Measurements from ENCODE around the gene TTC3. TPM values are rescaled to one million over a fixed set of nuclear protein-coding genes. Genes with fewer than 3 reads are reported as not detected.

The TTC3 gene
- total and polyA plus RNA-seq, 2 of the 13 experiments (the other 11 are each of a cell fraction or from before 2014, with no cell fraction given) = 55.7 to 108 TPM

DNA sequence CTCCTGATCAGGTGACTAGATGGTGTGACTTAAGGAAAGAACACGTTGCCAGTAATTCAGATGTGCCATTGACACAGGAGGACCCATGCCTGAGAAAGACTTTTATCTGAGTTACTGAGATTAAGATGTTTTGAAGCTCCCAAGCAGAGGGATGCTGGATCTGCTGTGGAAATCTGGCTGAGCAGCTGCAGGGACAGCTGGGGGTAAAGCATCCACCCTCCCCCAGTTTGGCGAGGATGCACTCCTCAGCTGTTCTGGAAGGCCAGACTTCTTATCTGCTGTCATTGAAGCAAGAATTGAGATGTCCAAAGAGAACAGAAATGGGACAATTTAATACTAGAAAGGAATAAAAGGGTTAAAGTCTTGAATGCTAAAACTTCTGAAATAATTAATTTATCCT, 25.7 kb downstream of the TTC3 start:
- intact Hi-C loops (cut with micrococcal nuclease; ENCODE audit: unreplicated experiment) = no loop called here
- BruUV-seq (replicated peaks) = no TSS peak

DNA sequence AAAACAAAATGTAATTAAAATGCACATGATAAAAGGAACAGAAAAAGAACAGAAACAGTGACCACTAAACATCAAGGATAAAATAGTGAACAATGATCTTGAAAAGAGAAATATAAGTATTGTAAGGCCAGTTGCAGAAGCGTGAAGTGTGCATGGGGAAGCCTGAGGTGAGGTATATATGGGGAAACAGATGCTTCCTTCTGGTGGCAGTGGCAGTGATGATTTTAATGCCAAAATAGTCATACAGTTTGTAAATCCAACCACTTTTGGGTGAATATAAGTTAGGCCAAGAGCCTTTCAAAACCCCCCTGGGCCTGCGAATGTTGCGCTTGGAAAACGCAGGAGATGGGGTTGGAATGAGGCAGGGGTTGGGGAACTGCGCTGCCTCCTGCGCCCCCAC, 27.3 kb downstream of the TTC3 start:
- POLR2A ChIA-PET = no interaction called here
- TF ChIP-seq ZSCAN29 (CRISPR knock-in tag; conservative IDR thresholded peaks at IDR 0.05) (no peak), THAP9 (CRISPR knock-in tag; IDR thresholded peaks at IDR 0.05; ENCODE audit: borderline replicate concordance) (no peak)
- TF ChIP-seq, protein P1, sequence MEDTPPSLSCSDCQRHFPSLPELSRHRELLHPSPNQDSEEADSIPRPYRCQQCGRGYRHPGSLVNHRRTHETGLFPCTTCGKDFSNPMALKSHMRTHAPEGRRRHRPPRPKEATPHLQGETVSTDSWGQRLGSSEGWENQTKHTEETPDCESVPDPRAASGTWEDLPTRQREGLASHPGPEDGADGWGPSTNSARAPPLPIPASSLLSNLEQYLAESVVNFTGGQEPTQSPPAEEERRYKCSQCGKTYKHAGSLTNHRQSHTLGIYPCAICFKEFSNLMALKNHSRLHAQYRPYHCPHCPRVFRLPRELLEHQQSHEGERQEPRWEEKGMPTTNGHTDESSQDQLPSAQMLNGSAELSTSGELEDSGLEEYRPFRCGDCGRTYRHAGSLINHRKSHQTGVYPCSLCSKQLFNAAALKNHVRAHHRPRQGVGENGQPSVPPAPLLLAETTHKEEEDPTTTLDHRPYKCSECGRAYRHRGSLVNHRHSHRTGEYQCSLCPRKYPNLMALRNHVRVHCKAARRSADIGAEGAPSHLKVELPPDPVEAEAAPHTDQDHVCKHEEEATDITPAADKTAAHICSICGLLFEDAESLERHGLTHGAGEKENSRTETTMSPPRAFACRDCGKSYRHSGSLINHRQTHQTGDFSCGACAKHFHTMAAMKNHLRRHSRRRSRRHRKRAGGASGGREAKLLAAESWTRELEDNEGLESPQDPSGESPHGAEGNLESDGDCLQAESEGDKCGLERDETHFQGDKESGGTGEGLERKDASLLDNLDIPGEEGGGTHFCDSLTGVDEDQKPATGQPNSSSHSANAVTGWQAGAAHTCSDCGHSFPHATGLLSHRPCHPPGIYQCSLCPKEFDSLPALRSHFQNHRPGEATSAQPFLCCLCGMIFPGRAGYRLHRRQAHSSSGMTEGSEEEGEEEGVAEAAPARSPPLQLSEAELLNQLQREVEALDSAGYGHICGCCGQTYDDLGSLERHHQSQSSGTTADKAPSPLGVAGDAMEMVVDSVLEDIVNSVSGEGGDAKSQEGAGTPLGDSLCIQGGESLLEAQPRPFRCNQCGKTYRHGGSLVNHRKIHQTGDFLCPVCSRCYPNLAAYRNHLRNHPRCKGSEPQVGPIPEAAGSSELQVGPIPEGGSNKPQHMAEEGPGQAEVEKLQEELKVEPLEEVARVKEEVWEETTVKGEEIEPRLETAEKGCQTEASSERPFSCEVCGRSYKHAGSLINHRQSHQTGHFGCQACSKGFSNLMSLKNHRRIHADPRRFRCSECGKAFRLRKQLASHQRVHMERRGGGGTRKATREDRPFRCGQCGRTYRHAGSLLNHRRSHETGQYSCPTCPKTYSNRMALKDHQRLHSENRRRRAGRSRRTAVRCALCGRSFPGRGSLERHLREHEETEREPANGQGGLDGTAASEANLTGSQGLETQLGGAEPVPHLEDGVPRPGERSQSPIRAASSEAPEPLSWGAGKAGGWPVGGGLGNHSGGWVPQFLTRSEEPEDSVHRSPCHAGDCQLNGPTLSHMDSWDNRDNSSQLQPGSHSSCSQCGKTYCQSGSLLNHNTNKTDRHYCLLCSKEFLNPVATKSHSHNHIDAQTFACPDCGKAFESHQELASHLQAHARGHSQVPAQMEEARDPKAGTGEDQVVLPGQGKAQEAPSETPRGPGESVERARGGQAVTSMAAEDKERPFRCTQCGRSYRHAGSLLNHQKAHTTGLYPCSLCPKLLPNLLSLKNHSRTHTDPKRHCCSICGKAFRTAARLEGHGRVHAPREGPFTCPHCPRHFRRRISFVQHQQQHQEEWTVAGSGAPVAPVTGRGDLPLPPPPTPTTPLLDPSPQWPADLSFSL (CRISPR knock-in tag; IDR thresholded peaks at IDR 0.05) = no peak

More for the DNA sequence above, 25.7 kb downstream of the TTC3 start:
- FAIRE-seq = no peak
- no peaks in the 10 kb centered on the region; the same call in 1 of the 2 replicates for H4K20me1 ChIP-seq (ENCODE audit: insufficient read depth, low read length)
- H3K4me1 ChIP-seq (ENCODE audit: insufficient read depth, low read length) = peaks cover 27% of the 10 kb centered on the region
- ChIA-PET POLR2A (no interaction called here), CTCF (ENCODE audit: low intra/inter-chr PET ratio, low total read pairs) (no interaction called here)
- no peak overlapping the region for H3K4me3 ChIP-seq (replicated peaks in 1 of 3; ENCODE audit: insufficient read depth in 1 of 3, low read depth in 2 of 3, low read length in 3 of 3)
- in situ Hi-C loops (cut with HindIII; ENCODE audit: extremely low pct_ligation_motif_present, low pct_unique_long_range_greater_than_20kb) = no loop called here
- peaks cover 15 to 55% of the 10 kb centered on the region in 2 experiments for H3K36me3 ChIP-seq (replicated peaks in 1 of 2; ENCODE audit: control insufficient read depth in 1 of 2, insufficient read depth in 2 of 2, low read length in 2 of 2)
- DNase-seq (ENCODE audit: low spot score) = no peak
- 100% methylated on average over 2 of the region's 2 CpGs for WGBS (ENCODE audit: low lambda C conversion rate)
- H3K4me2 ChIP-seq (ENCODE audit: low read depth, low read length) = no peak overlapping the region
- TF ChIP-seq KDM5B (CRISPR knock-in tag; IDR thresholded peaks at IDR 0.05; ENCODE audit: borderline replicate concordance) (no peak), ZNF782 (CRISPR knock-in tag; IDR thresholded peaks at IDR 0.05; ENCODE audit: borderline replicate concordance) (no peak), ARNT2 (CRISPR knock-in tag; IDR thresholded peaks at IDR 0.05; ENCODE audit: low read depth) (no peak), ZNF446 (CRISPR knock-in tag; IDR thresholded peaks at IDR 0.05) (no peak), EP300 (IDR thresholded peaks at IDR 0.05; ENCODE audit: low read depth in 2 of 2, low read length in 2 of 2) (no peak), EP300 (CRISPR knock-in tag; IDR thresholded peaks at IDR 0.05; ENCODE audit: borderline replicate concordance) (no peak), HOXD1 (CRISPR knock-in tag; IDR thresholded peaks at IDR 0.05) (no peak), ZNF564 (CRISPR knock-in tag; IDR thresholded peaks at IDR 0.05) (no peak), SMAD9 (CRISPR knock-in tag; IDR thresholded peaks at IDR 0.05) (no peak), ATM (IDR thresholded peaks at IDR 0.05; ENCODE audit: borderline replicate concordance) (no peak), KLF15 (CRISPR knock-in tag; IDR thresholded peaks at IDR 0.05; ENCODE audit: borderline replicate concordance) (no peak), ZNF558 (CRISPR knock-in tag; IDR thresholded peaks at IDR 0.05; ENCODE audit: borderline replicate concordance) (no peak), POGZ (CRISPR knock-in tag; IDR thresholded peaks at IDR 0.05) (no peak), SAFB2 (CRISPR knock-in tag; IDR thresholded peaks at IDR 0.05; ENCODE audit: borderline replicate concordance, low read depth) (no peak), CEBPB (IDR thresholded peaks at IDR 0.05; ENCODE audit: borderline replicate concordance, low read depth, low read length) (no peak), BCL6 (CRISPR knock-in tag; IDR thresholded peaks at IDR 0.05) (no peak), ZNF274 (CRISPR knock-in tag; IDR thresholded peaks at IDR 0.05) (no peak)
- peaks cover 24% of the 10 kb centered on the region for H3K79me2 ChIP-seq (ENCODE audit: insufficient read depth, low read length)
- no peaks in the 10 kb centered on the region for H3K27me3 ChIP-seq (ENCODE audit: control insufficient read depth in 1 of 2, insufficient read depth in 2 of 2, low read length in 2 of 2)
- no peak overlapping the region for H2AFZ ChIP-seq (ENCODE audit: low read length)
- no peak for ATAC-seq
- no peak overlapping the region for H3K9ac ChIP-seq (ENCODE audit: insufficient read depth, low read depth, low read length)
- H3K27ac ChIP-seq (ENCODE audit: extremely low read length, insufficient read depth, low read length) = no peak overlapping the region
- no peaks in the 10 kb centered on the region for H3K9me3 ChIP-seq (ENCODE audit: low read length)

More for the DNA sequence above, 27.3 kb downstream of the TTC3 start:
- Histone ChIP-seq H4K20me1 (ENCODE audit: insufficient read depth, low read length) (no peaks in the 10 kb centered on the region), H3K36me3 (replicated peaks in 1 of 2; ENCODE audit: control insufficient read depth in 1 of 2, insufficient read depth in 2 of 2, low read length in 2 of 2) (peaks cover 14 to 42% of the 10 kb centered on the region in 2 experiments), H3K9ac (ENCODE audit: insufficient read depth, low read depth, low read length) (no peak overlapping the region), H3K4me3 (replicated peaks in 1 of 3; ENCODE audit: insufficient read depth in 1 of 3, low read depth in 2 of 3, low read length in 3 of 3) (no peak overlapping the region), H3K27me3 (ENCODE audit: control insufficient read depth in 1 of 2, insufficient read depth in 2 of 2, low read length in 2 of 2) (no peaks in the 10 kb centered on the region), H3K4me1 (ENCODE audit: insufficient read depth, low read length) (peaks cover 43% of the 10 kb centered on the region), H3K4me2 (ENCODE audit: low read depth, low read length) (no peak overlapping the region), H3K27ac (ENCODE audit: extremely low read length, insufficient read depth, low read length) (no peak overlapping the region), H3K9me3 (ENCODE audit: low read length) (no peaks in the 10 kb centered on the region), H3K79me2 (ENCODE audit: insufficient read depth, low read length) (peaks cover 37% of the 10 kb centered on the region), H2AFZ (ENCODE audit: low read length) (no peak overlapping the region)
- BruUV-seq (replicated peaks) = TSS peak; percentile 17
- intact Hi-C loops (cut with micrococcal nuclease; ENCODE audit: unreplicated experiment) = no loop called here
- WGBS (ENCODE audit: low lambda C conversion rate) = 96% methylated on average over 5 of the region's 6 CpGs
- FAIRE-seq (no peak), DNase-seq (ENCODE audit: low spot score) (no peak), ATAC-seq (no peak)
- CTCF ChIA-PET (ENCODE audit: low intra/inter-chr PET ratio, low total read pairs) = no interaction called here
- in situ Hi-C loops (cut with HindIII; ENCODE audit: extremely low pct_ligation_motif_present, low pct_unique_long_range_greater_than_20kb) = no loop called here

All from HepG2 (cell line).